ENCODE results near the gene KLF14. TPM values are rescaled to one million over a fixed set of nuclear protein-coding genes. Genes with fewer than 3 reads are reported as not detected.
"Not testable (repeated sequence)": the region's sequence is repeated elsewhere in the genome, so short reads cannot be mapped to it uniquely, and the experiment has no call there.

KLF14 gene
- total RNA-seq (under 1 TPM; 0.15 to 0.40 (median 0.24) TPM), polyA plus RNA-seq (under 1 TPM; 0.09 to 0.15 TPM)

- intact Hi-C loops (cut with DNase I) = no loop called here
- Histone ChIP-seq H3K27ac (peak within 1 kb of the TSS in 1 of 4 donors; percentile 59), H3K4me3 (peak within 1 kb of the TSS; percentile 27 to 58 (median 46)), H3K27me3 (peaks cover 0 to 35% (median 10%) of the 10 kb centered on the region in 4 donors), H3K36me3 (no peaks in the 10 kb centered on the region), H3K9me3 (peaks cover 0 to 10% (median 0%) of the 10 kb centered on the region in 4 donors), H3K4me1 (no peaks in the 10 kb centered on the region)
- ATAC-seq (peak; percentile 72 to 79 (median 76)), DNase-seq (peak; percentile 51 to 75 (median 60)), FAIRE-seq (no peak)
- no peak for TF ChIP-seq CTCF (IDR thresholded peaks at IDR 0.05)
- 1 to 2% methylated on average over 47 to 100 of the region's 100 CpGs for WGBS, 2 donors
Observed at GRCh38 chr7:130733931-130734814, at the start of gene KLF14. TSS of gene KLF14 (minus strand) at chr7:130734207. CDS start at chr7:130734033, 174 bp downstream.

- intact Hi-C loops (cut with DNase I) = no loop called here
- DNase-seq = no peak
- no peak overlapping the region for H3K27ac ChIP-seq
- H3K9me3 ChIP-seq = no peaks in the 10 kb centered on the region
- H3K4me3 ChIP-seq = no peak overlapping the region
- H3K27me3 ChIP-seq = peaks cover 0 to 5% (median 0%) of the 10 kb centered on the region in 4 donors
- no peaks in the 10 kb centered on the region for H3K4me1 ChIP-seq
- TF ChIP-seq CTCF (IDR thresholded peaks at IDR 0.05) = no peak
- FAIRE-seq = no peak
- H3K36me3 ChIP-seq = no peaks in the 10 kb centered on the region
- ATAC-seq = no peak
Observed at GRCh38 chr7:130781346-130781745, 47.3 kb upstream of the KLF14 start.

GRCh38 chr7:130777426-130777825, 43.4 kb upstream of the KLF14 start:
- intact Hi-C loops (cut with DNase I) = no loop called here
- Histone ChIP-seq H3K9me3 (no peaks in the 10 kb centered on the region), H3K27ac (no peak overlapping the region), H3K27me3 (peaks cover 0 to 5% (median 0%) of the 10 kb centered on the region in 4 donors), H3K4me3 (no peak overlapping the region), H3K4me1 (no peaks in the 10 kb centered on the region), H3K36me3 (no peaks in the 10 kb centered on the region)
- WGBS, 2 donors = 79 to 81% methylated on average over 2 of the region's 2 CpGs
- TF ChIP-seq CTCF (IDR thresholded peaks at IDR 0.05) = no peak
- DNase-seq = no peak
- ATAC-seq = no peak
- no peak for FAIRE-seq

GRCh38 chr7:130772456-130772855, 38.4 kb upstream of the KLF14 start:
- H3K4me1 ChIP-seq; H3K27me3 ChIP-seq; H3K27ac ChIP-seq; H3K4me3 ChIP-seq; H3K9me3 ChIP-seq; H3K36me3 ChIP-seq; FAIRE-seq; intact Hi-C loops (cut with DNase I); ATAC-seq; DNase-seq: not testable (repeated sequence)
- 87 to 92% methylated on average over 5 of the region's 5 CpGs for WGBS, 2 donors

GRCh38 chr7:130768854-130769253, 34.8 kb upstream of the KLF14 start:
- ATAC-seq = no peak
- 93 to 96% methylated on average over 1 of the region's 1 CpG for WGBS, 2 donors
- no peak overlapping the region for H3K27ac ChIP-seq
- no peaks in the 10 kb centered on the region for H3K27me3 ChIP-seq
- FAIRE-seq = no peak
- H3K36me3 ChIP-seq = no peaks in the 10 kb centered on the region
- H3K9me3 ChIP-seq = no peaks in the 10 kb centered on the region
- no peak overlapping the region for H3K4me3 ChIP-seq
- intact Hi-C loops (cut with DNase I) = no loop called here
- no peaks in the 10 kb centered on the region for H3K4me1 ChIP-seq
- TF ChIP-seq CTCF (IDR thresholded peaks at IDR 0.05) = no peak
- DNase-seq = no peak

- H3K27me3 ChIP-seq; H3K4me1 ChIP-seq; DNase-seq; FAIRE-seq; H3K27ac ChIP-seq; H3K9me3 ChIP-seq; intact Hi-C loops (cut with DNase I); H3K4me3 ChIP-seq; H3K36me3 ChIP-seq; ATAC-seq: not testable (repeated sequence)
- WGBS, 2 donors = 90 to 92% methylated on average over 4 of the region's 4 CpGs
Observed at GRCh38 chr7:130764569-130764968, 30.6 kb upstream of the KLF14 start.

All from pancreas (tissue), 10 donors.